SK-N-SH (cell line): ENCODE data around the gene BICC1.

Source experiments
- CTCF ChIP-seq: fragments of 200-600 bp; sonication (generic); IDR thresholded peaks from 2 replicates; pipeline ENCODE4 v1.6.1; 2017; ENCODE audit warnings: antibody characterized with exemption, mild to moderate bottlenecking, moderate library complexity
- EP300 ChIP-seq, 2 experiments: IDR thresholded peaks; 2 replicates each; pipeline versions ENCODE4 v1.4.0 to v1.6.1; 2012; ENCODE audit warnings: borderline replicate concordance in 1 of 2, low read depth in 1 of 2, low read length in 1 of 2
- EZH2phosphoT487 ChIP-seq: fragments of 200-600 bp; sonication (generic); IDR thresholded peaks from 2 replicates; pipeline ENCODE4 v1.6.1; 2017; ENCODE audit warnings: low read depth, mixed run types, mild to moderate bottlenecking, antibody characterized with exemption, moderate library complexity, borderline replicate concordance
- FOXM1 ChIP-seq: IDR thresholded peaks from 2 replicates; pipeline ENCODE4 v1.4.0; 2012; ENCODE audit warnings: low read depth, mild to moderate bottlenecking
- JUND ChIP-seq: IDR thresholded peaks from 2 replicates; pipeline ENCODE4 v1.4.0; 2012
- MAX ChIP-seq: IDR thresholded peaks from 2 replicates; pipeline ENCODE4 v1.4.0; 2012; ENCODE audit warnings: low read depth
- MXI1 ChIP-seq: IDR thresholded peaks from 2 replicates; pipeline ENCODE4 v1.6.1; 2012; ENCODE audit warnings: mild to moderate bottlenecking, low read depth, low read length, improper control_type of control experiment
- POLR2AphosphoS5 ChIP-seq: IDR thresholded peaks from 2 replicates; pipeline ENCODE4 v1.6.1; 2012; ENCODE audit warnings: low read depth, low read length
- RAD21 ChIP-seq: IDR thresholded peaks from 2 replicates; pipeline ENCODE4 v1.6.1; 2012; ENCODE audit warnings: mild to moderate bottlenecking, low read length
- SIN3A ChIP-seq: IDR thresholded peaks from 2 replicates; pipeline ENCODE4 v1.6.1; 2012; ENCODE audit warnings: low read depth, mild to moderate bottlenecking, low read length, moderate library complexity, borderline replicate concordance
- SMC3 ChIP-seq: IDR thresholded peaks from 2 replicates; pipeline ENCODE4 v1.6.1; 2012; ENCODE audit warnings: low read depth, low read length, improper control_type of control experiment
- TAF1 ChIP-seq: IDR thresholded peaks from 2 replicates; pipeline ENCODE4 v1.6.1; 2012; ENCODE audit warnings: low read depth, mild to moderate bottlenecking, low read length, moderate library complexity, borderline replicate concordance

GRCh38 chr10:58535311-58535710 lies 22.6 kb downstream of the BICC1 start:
- TF ChIP-seq JUND (no peak), MXI1 (no peak), RAD21 (no peak), EP300 (IDR thresholded peaks at IDR 0.05; ENCODE audit: borderline replicate concordance in 1 of 2, low read depth in 1 of 2, low read length in 1 of 2) (no peak), POLR2AphosphoS5 (no peak), SMC3 (no peak), CTCF (no peak), TAF1 (no peak), SIN3A (no peak), MAX (no peak), EZH2phosphoT487 (no peak), FOXM1 (no peak)
